Measurements from ENCODE around the gene CAMTA1.

Gene CAMTA1

DNA sequence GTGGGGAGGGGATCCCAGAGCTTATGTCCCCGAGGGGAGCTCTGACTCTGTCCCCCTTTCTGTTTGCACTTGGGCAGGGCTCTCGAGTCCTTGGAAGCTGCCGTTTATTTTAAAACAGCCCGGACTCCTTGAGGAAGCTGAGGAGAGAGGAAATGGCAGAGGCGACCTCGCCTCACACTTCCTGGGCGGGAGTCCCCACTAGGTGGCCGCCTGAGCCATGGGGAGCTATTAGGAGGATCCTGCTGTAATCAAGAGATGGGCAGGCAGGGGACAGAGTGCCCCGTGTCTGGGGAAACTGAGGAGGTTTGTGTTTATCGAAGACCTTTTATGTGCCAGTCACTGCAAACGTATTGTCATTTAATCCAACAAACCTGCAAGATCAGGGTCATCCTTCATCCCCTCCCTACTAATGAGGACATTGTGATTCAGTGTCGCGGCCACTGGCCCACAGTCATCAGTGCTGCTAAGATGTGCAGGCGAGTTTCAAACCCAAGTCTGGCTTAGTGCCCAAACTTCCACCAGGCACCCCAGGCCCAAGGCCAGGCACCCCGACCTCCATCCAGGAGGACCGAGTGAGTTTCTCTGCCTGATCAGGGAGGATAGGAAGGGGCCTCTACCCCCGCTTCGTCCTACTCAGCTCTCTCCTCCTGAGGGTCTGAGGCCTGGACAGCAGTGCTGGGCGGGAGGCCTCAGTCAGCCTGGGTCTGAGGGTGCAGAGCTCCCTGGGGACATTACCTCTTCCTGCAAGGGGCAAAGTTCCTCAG, 669.0 kb downstream of the CAMTA1 start:
- TF ChIP-seq, protein P1, sequence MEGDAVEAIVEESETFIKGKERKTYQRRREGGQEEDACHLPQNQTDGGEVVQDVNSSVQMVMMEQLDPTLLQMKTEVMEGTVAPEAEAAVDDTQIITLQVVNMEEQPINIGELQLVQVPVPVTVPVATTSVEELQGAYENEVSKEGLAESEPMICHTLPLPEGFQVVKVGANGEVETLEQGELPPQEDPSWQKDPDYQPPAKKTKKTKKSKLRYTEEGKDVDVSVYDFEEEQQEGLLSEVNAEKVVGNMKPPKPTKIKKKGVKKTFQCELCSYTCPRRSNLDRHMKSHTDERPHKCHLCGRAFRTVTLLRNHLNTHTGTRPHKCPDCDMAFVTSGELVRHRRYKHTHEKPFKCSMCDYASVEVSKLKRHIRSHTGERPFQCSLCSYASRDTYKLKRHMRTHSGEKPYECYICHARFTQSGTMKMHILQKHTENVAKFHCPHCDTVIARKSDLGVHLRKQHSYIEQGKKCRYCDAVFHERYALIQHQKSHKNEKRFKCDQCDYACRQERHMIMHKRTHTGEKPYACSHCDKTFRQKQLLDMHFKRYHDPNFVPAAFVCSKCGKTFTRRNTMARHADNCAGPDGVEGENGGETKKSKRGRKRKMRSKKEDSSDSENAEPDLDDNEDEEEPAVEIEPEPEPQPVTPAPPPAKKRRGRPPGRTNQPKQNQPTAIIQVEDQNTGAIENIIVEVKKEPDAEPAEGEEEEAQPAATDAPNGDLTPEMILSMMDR (IDR thresholded peaks at IDR 0.05; ENCODE audit: borderline replicate concordance, control extremely low read depth, extremely low read depth, insufficient read depth, missing control alignments): no peak
- no peak for DNase-seq (ENCODE audit: low spot score)
- in situ Hi-C loops (cut with MboI; ENCODE audit: low sequenced_read_pairs, unreplicated experiment): no loop called here

GRCh38 chr1:7454895-7455784, 669.9 kb downstream of the CAMTA1 start:
- no peak for DNase-seq (ENCODE audit: low spot score)
- in situ Hi-C loops (cut with MboI; ENCODE audit: low sequenced_read_pairs, unreplicated experiment): no loop called here
- TF ChIP-seq, protein P1 (IDR thresholded peaks at IDR 0.05; ENCODE audit: borderline replicate concordance, control extremely low read depth, extremely low read depth, insufficient read depth, missing control alignments): no peak

- in situ Hi-C loops (cut with MboI; ENCODE audit: low sequenced_read_pairs, unreplicated experiment): no loop called here
- no peak for DNase-seq (ENCODE audit: low spot score)
- TF ChIP-seq, protein P1 (IDR thresholded peaks at IDR 0.05; ENCODE audit: borderline replicate concordance, control extremely low read depth, extremely low read depth, insufficient read depth, missing control alignments): no peak
These were observed 670.8 kb downstream of the CAMTA1 start for GRCh38 chr1:7455796-7456721.

DNA sequence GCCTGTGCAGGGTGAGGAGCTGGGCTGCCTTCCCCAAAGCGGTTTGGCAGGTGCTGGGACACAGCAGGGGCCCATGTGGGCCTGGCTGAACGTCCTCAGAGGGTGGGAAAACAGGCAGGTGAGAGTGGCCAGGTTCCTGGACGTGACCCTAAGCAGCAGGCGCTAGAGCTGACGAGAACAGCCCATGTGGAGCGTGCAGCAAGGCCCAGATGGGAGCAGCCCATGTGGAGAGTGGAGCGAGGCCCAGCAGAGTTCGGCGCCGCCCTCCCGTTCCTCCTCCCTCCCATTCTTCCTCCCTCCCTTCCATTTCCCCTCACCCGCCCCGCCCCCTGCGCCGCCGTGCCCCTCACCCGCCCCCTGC, 671.4 kb downstream of the CAMTA1 start:
- no peak for DNase-seq (ENCODE audit: low spot score)
- in situ Hi-C loops (cut with MboI; ENCODE audit: low sequenced_read_pairs, unreplicated experiment): no loop called here
- TF ChIP-seq, protein P1 (IDR thresholded peaks at IDR 0.05; ENCODE audit: borderline replicate concordance, control extremely low read depth, extremely low read depth, insufficient read depth, missing control alignments): no peak

GRCh38 chr1:7457811-7458210, 672.6 kb downstream of the CAMTA1 start:
- no peak for DNase-seq (ENCODE audit: low spot score)
- TF ChIP-seq, protein P1 (IDR thresholded peaks at IDR 0.05; ENCODE audit: borderline replicate concordance, control extremely low read depth, extremely low read depth, insufficient read depth, missing control alignments): no peak
- in situ Hi-C loops (cut with MboI; ENCODE audit: low sequenced_read_pairs, unreplicated experiment): no loop called here

GRCh38 chr1:7458946-7459345, 673.7 kb downstream of the CAMTA1 start:
- in situ Hi-C loops (cut with MboI; ENCODE audit: low sequenced_read_pairs, unreplicated experiment): no loop called here
- DNase-seq (ENCODE audit: low spot score): no peak
- TF ChIP-seq, protein P1 (IDR thresholded peaks at IDR 0.05; ENCODE audit: borderline replicate concordance, control extremely low read depth, extremely low read depth, insufficient read depth, missing control alignments): no peak
